ENCODE results near the gene RASSF7. TPM values are rescaled to one million over a fixed set of nuclear protein-coding genes. Genes with fewer than 3 reads are reported as not detected.

The RASSF7 gene
- total and polyA plus RNA-seq, 2 donors (not counting 3 experiments of a cell fraction or from before 2014, with no cell fraction given), result 14.1 to 19.9 TPM

DNA sequence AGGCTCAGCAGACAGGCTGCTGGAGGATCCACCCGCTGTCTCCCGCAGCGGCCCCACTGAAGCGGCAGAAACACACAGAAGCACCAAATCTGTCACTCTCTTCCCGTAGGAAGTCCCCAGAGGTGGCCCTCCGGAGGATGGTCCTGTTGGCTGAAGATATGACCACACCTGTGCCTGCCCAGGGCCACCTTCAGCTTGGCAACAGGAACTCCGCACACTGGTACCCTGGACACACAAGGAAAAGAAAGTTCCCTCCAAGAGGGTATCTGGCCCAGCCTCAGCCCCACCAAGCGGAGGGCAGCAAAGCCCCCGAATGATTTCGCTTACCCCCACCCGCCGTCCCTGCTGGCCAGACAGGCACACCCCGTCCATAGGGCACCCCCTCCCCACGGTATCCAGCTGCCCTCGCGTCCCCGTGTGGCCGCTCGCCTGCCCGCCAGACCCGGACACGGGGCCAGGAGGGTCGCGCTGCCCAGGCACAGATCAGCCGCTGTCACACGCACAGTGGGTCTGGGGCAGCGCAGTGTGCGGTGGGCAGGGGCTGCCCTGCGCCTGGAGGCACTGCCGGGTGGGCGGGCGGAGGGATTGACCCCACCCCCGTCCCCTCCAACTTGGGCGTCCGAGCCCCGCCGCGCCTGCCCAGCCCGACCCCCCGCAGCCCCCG lies 7.0 kb downstream of the RASSF7 start:
- Histone ChIP-seq H3K4me2 (ENCODE audit: insufficient read depth, low read length) (peak overlapping the region; percentile 64), H3K9me3 (replicated peaks; ENCODE audit: control insufficient read depth, insufficient read depth, low read length) (no peaks in the 10 kb centered on the region), H2AFZ (ENCODE audit: low read depth, low read length) (peak overlapping the region; percentile 85), H3K9ac (replicated peaks; ENCODE audit: extremely low read depth, insufficient read depth, low read length) (peak overlapping the region; percentile 41), H3K79me2 (ENCODE audit: control insufficient read depth, insufficient read depth, low read length) (no peaks in the 10 kb centered on the region), H3K36me3 (ENCODE audit: control insufficient read depth in 2 of 2, extremely low read depth in 1 of 2, insufficient read depth in 2 of 2, low read length in 2 of 2) (peaks cover 0 to 2% of the 10 kb centered on the region in 2 experiments), H3K27ac (ENCODE audit: insufficient read depth, low read depth, low read length) (no peak overlapping the region), H3K4me1 (ENCODE audit: control insufficient read depth, extremely low read depth, insufficient read depth, low read length) (peaks cover 11% of the 10 kb centered on the region), H4K20me1 (replicated peaks; ENCODE audit: control insufficient read depth, extremely low read depth, insufficient read depth, low read length) (no peaks in the 10 kb centered on the region), H3K9me1 (replicated peaks; ENCODE audit: control insufficient read depth, extremely low read depth, insufficient read depth, low read length) (no peaks in the 10 kb centered on the region), H3K27me3 (ENCODE audit: control insufficient read depth in 2 of 2, insufficient read depth in 2 of 2, low read length in 2 of 2) (no peaks in the 10 kb centered on the region), H3K4me3 (replicated peaks in 1 of 3; ENCODE audit: insufficient read depth in 1 of 3, low read depth in 1 of 3, low read length in 3 of 3) (peak overlapping the region; percentile 53 to 62 (median 60))
- POLR2A ChIA-PET, result interaction anchor here (0.7 kb wide), 1 partner anchor 48 kb away, joined by 3 read pairs; no protein-coding TSS in a partner anchor
- BruUV-seq (replicated peaks), result no TSS peak
- dilution Hi-C loops (cut with MboI; ENCODE audit: extremely low pct_ligation_motif_present, low sequenced_read_pairs) (no loop called here), intact Hi-C loops (cut with micrococcal nuclease) (no loop called here)
- no peak for DNase-seq (ENCODE audit: low read depth, low spot score)
- CTCF ChIA-PET, result interaction anchor here (1.8 kb wide), 1 partner anchor 13 kb away, joined by 6 read pairs; no protein-coding TSS in a partner anchor
- no peak for FAIRE-seq
- TF ChIP-seq POLR2A (IDR thresholded peaks at IDR 0.05; ENCODE audit: low read depth, low read length), result no peak
- no peak for TF ChIP-seq EZH2 (IDR thresholded peaks at IDR 0.05; ENCODE audit: borderline replicate concordance, low read depth, low read length, severe bottlenecking)
- TF ChIP-seq MYC (IDR thresholded peaks at IDR 0.05; ENCODE audit: low read depth, low read length), result no peak
- TF ChIP-seq FOS (IDR thresholded peaks at IDR 0.05; ENCODE audit: borderline replicate concordance, insufficient read depth, low read length), result no peak
- TF ChIP-seq JUN (IDR thresholded peaks at IDR 0.05; ENCODE audit: borderline replicate concordance, insufficient read depth, insufficient read length, low read depth), result no peak
- no peak for TF ChIP-seq POLR2AphosphoS5 (IDR thresholded peaks at IDR 0.05; ENCODE audit: insufficient read depth, low read depth, low read length)
- no peak for TF ChIP-seq GATA2 (IDR thresholded peaks at IDR 0.05; ENCODE audit: insufficient read depth, insufficient read length, low read depth, low read length)
- TF ChIP-seq, protein P1, sequence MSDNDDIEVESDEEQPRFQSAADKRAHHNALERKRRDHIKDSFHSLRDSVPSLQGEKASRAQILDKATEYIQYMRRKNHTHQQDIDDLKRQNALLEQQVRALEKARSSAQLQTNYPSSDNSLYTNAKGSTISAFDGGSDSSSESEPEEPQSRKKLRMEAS (IDR thresholded peaks at IDR 0.05; ENCODE audit: insufficient read depth, insufficient read length), result no peak
- TF ChIP-seq, protein P2, sequence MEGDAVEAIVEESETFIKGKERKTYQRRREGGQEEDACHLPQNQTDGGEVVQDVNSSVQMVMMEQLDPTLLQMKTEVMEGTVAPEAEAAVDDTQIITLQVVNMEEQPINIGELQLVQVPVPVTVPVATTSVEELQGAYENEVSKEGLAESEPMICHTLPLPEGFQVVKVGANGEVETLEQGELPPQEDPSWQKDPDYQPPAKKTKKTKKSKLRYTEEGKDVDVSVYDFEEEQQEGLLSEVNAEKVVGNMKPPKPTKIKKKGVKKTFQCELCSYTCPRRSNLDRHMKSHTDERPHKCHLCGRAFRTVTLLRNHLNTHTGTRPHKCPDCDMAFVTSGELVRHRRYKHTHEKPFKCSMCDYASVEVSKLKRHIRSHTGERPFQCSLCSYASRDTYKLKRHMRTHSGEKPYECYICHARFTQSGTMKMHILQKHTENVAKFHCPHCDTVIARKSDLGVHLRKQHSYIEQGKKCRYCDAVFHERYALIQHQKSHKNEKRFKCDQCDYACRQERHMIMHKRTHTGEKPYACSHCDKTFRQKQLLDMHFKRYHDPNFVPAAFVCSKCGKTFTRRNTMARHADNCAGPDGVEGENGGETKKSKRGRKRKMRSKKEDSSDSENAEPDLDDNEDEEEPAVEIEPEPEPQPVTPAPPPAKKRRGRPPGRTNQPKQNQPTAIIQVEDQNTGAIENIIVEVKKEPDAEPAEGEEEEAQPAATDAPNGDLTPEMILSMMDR (IDR thresholded peaks at IDR 0.05; ENCODE audit: extremely low read depth in 1 of 2, insufficient read depth in 1 of 2, low read depth in 1 of 2, low read length in 2 of 2), result no peak
